IMR-90 (cell line): ENCODE data around the gene GHR.

Experiments
- BHLHE40 ChIP-seq: fragments of 150-350 bp; IDR thresholded peaks from 2 replicates; pipeline ENCODE4 v1.6.1; 2016; ENCODE audit warnings: mild to moderate bottlenecking, low read depth, low read length
- CEBPB ChIP-seq: IDR thresholded peaks from 2 replicates; pipeline ENCODE4 v1.6.1; 2012; ENCODE audit warnings: low read depth, low read length, improper control_type of control experiment
- CHD1 ChIP-seq: IDR thresholded peaks from 2 replicates; pipeline ENCODE4 v1.6.1; 2012; ENCODE audit warnings: low read depth, low read length, improper control_type of control experiment
- CTCF ChIP-seq: conservative IDR thresholded peaks from 2 replicates; pipeline ENCODE4 v1.5.1; 2012; ENCODE audit warnings: mild to moderate bottlenecking, low read depth, low read length, improper control_type of control experiment
- ELK1 ChIP-seq: fragments of 150-350 bp; IDR thresholded peaks from 2 replicates; pipeline ENCODE4 v1.6.1; 2016; ENCODE audit warnings: low read depth, mild to moderate bottlenecking, low read length, moderate library complexity, borderline replicate concordance
- FOS ChIP-seq: fragments of 150-350 bp; IDR thresholded peaks from 2 replicates; pipeline ENCODE4 v1.6.1; 2016; ENCODE audit warnings: low read depth, low read length
- MAFK ChIP-seq: IDR thresholded peaks from 2 replicates; pipeline ENCODE4 v1.6.1; 2012; ENCODE audit warnings: low read depth, low read length, improper control_type of control experiment
- MAZ ChIP-seq: IDR thresholded peaks from 2 replicates; pipeline ENCODE4 v1.6.1; 2012; ENCODE audit warnings: low read depth, mild to moderate bottlenecking, low read length, improper control_type of control experiment, moderate library complexity, borderline replicate concordance
- MXI1 ChIP-seq: IDR thresholded peaks from 2 replicates; pipeline ENCODE4 v1.6.1; 2012; ENCODE audit warnings: low read depth, mild to moderate bottlenecking, low read length, moderate library complexity, borderline replicate concordance
- POLR2A ChIP-seq: IDR thresholded peaks from 2 replicates; pipeline ENCODE4 v1.6.1; 2012; ENCODE audit warnings: mild to moderate bottlenecking, low read depth, low read length
- RAD21 ChIP-seq: IDR thresholded peaks from 2 replicates; pipeline ENCODE4 v1.6.1; 2012; ENCODE audit warnings: low read length, improper control_type of control experiment
- RFX5 ChIP-seq: IDR thresholded peaks from 2 replicates; pipeline ENCODE4 v1.8.0; 2012; ENCODE audit warnings: low read depth, mild to moderate bottlenecking, low read length, moderate library complexity
- USF2 ChIP-seq: fragments of 150-350 bp; IDR thresholded peaks from 2 replicates; pipeline ENCODE4 v1.6.1; 2017; ENCODE audit warnings: mild to moderate bottlenecking, antibody characterized with exemption, low read length, low read depth

GRCh38 chr5:42677156-42677842 lies 254.1 kb downstream of the GHR start:
- TF ChIP-seq RFX5 (no peak), POLR2A (no peak), CTCF (no peak), ELK1 (no peak), MAZ (no peak), RAD21 (no peak), CHD1 (no peak), BHLHE40 (no peak), CEBPB (no peak), MXI1 (no peak), USF2 (no peak), FOS (no peak), MAFK (no peak)
